GM12864 (cell line): ENCODE measurements around the gene MPND.
A peak's percentile ranks its signal among the peaks of the same experiment; 100 is the strongest.
"Not testable (repeated sequence)": the region's sequence is repeated elsewhere in the genome, so short reads cannot be mapped to it uniquely, and the experiment has no call there.

Experiments used
- DNase-seq: peaks from one replicate; pipeline ENCODE4 v3.0.0-alpha.2; 2011; ENCODE audit warnings: low read depth
- H3K4me3 ChIP-seq: 2 replicates; pipeline ENCODE4 v1.5.1; 2011; ENCODE audit warnings: mild to moderate bottlenecking, low read depth, low read length, control low read depth
- CTCF ChIP-seq: IDR thresholded peaks from 2 replicates; pipeline ENCODE4 v1.5.1; 2011; ENCODE audit warnings: low read depth, mild to moderate bottlenecking, moderate library complexity, low read length, control low read depth, inconsistent platforms; ENCODE audit errors: missing control alignments

MPND gene

GRCh38 chr19:4338441-4339355 is 4.7 kb upstream of the MPND start, which contains the start of gene STAP2:
Gene STAP2 (minus strand): TSS chr19:4338827. CDS start chr19:4338753, 74 bp downstream.
- H3K4me3 ChIP-seq = peak within 1 kb of the TSS; percentile 49
- DNase-seq = no peak
- no peak for TF ChIP-seq CTCF

- peak overlapping the region; percentile 74 for H3K4me3 ChIP-seq
- DNase-seq = no peak
- no peak for TF ChIP-seq CTCF
Observed at GRCh38 chr19:4342314-4342614, 1.1 kb upstream of the MPND start.

- peak; percentile 38 for TF ChIP-seq CTCF
- H3K4me3 ChIP-seq = peak overlapping the region; percentile 74
- peak; percentile 100 for DNase-seq
Observed at GRCh38 chr19:4342615-4343369, 570 bp upstream of the MPND start.

- H3K4me3 ChIP-seq = no peak overlapping the region
- no peak for DNase-seq
- TF ChIP-seq CTCF = no peak
Observed at GRCh38 chr19:4345342-4346019, 2.1 kb downstream of the MPND start.

- no peak overlapping the region for H3K4me3 ChIP-seq
- no peak for DNase-seq
- no peak for TF ChIP-seq CTCF
Observed at GRCh38 chr19:4346020-4346383, 2.6 kb downstream of the MPND start.

GRCh38 chr19:4347521-4347920 is 4.2 kb downstream of the MPND start:
- no peak for DNase-seq
- no peak for TF ChIP-seq CTCF
- H3K4me3 ChIP-seq = no peak overlapping the region

- DNase-seq, H3K4me3 ChIP-seq: not testable (repeated sequence)
Observed at GRCh38 chr19:4349225-4349624, 5.9 kb downstream of the MPND start.
